Type B pancreatic cell (in vitro differentiated cells): ENCODE results near the gene ARID5A. TPM values are rescaled to one million over a fixed set of nuclear protein-coding genes. Genes with fewer than 3 reads are reported as not detected.

Experiments used
- DNase-seq: peaks from one replicate; pipeline ENCODE4 v3.0.0; 2021; ENCODE audit warnings: mixed read lengths; ENCODE audit not compliant: unreplicated experiment; ENCODE audit errors: extremely low spot score
- H3K27ac Mint-ChIP-seq: 2 replicates; pipeline ENCODE4 v1.8.0; 2021; ENCODE audit warnings: mild to moderate bottlenecking, mixed read lengths
- H3K27me3 Mint-ChIP-seq: 2 replicates; pipeline ENCODE4 v1.8.0; 2021; ENCODE audit warnings: mixed read lengths
- H3K36me3 Mint-ChIP-seq: 2 replicates; pipeline ENCODE4 v1.8.0; 2021; ENCODE audit warnings: mixed read lengths
- H3K4me1 Mint-ChIP-seq: one replicate; pipeline ENCODE4 v1.8.0; 2021; ENCODE audit warnings: mixed read lengths; ENCODE audit not compliant: unreplicated experiment
- H3K4me3 Mint-ChIP-seq: 2 replicates; pipeline ENCODE4 v1.8.0; 2021; ENCODE audit warnings: mild to moderate bottlenecking, mixed read lengths
- H3K9me3 Mint-ChIP-seq: 2 replicates; pipeline ENCODE4 v1.8.0; 2021; ENCODE audit warnings: mixed read lengths
- long read RNA-seq: library from polyadenylated mRNA; unstranded; transcript quantifications from one replicate; pipeline ENCODE4 v2.0.0, GENCODE V29; 2020
- total RNA-seq: library from RNA; stranded (reverse); gene quantifications from 2 replicates; pipeline ENCODE4 v1.2.1, GENCODE V29; 2021; ENCODE audit warnings: low replicate concordance
- TF ChIP-seq, protein P1 (sequence below): fragments of 200-600 bp; sonication (generic); conservative IDR thresholded peaks from 2 replicates; pipeline ENCODE4 v1.5.0; 2021; ENCODE audit warnings: antibody characterized with exemption, mild to moderate bottlenecking

The ARID5A gene, protein sequence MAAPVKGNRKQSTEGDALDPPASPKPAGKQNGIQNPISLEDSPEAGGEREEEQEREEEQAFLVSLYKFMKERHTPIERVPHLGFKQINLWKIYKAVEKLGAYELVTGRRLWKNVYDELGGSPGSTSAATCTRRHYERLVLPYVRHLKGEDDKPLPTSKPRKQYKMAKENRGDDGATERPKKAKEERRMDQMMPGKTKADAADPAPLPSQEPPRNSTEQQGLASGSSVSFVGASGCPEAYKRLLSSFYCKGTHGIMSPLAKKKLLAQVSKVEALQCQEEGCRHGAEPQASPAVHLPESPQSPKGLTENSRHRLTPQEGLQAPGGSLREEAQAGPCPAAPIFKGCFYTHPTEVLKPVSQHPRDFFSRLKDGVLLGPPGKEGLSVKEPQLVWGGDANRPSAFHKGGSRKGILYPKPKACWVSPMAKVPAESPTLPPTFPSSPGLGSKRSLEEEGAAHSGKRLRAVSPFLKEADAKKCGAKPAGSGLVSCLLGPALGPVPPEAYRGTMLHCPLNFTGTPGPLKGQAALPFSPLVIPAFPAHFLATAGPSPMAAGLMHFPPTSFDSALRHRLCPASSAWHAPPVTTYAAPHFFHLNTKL
- total RNA-seq = 5.1 and 11.9 TPM in 2 replicates
- long read RNA-seq = 0 reads

DNA sequence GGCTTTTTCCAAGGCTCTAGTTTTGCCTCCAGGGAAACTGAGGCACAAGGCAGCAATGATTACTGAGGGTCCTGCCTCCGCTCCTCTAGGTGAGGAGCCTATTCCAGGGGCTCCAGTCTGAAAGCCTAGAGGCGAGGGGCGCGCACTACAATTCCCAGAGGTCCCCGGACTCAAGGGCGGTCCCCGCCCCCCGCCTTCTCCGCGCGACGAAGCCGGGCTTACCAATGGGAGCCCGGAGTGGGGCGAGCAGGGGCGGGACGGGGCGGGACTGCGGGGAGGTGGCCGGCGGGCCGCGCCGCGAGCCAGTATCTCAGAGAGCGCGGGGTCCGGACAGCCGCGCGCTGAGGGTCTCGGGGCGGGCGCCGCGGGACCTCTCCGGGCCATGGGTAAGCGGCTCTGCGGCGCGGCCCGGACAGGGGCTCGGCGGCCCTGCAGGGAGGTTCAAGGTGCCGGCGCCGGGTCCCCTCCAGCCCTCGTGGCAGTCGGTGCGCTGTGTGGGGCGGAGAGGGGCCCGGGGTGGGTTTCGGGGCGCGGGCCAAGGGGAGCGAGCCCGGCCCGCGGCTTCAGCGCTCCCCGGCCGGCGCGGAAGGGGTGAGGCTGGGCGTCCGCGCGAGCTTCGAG is at the start of gene ARID5A:
TSS of gene ARID5A (plus strand) at position 308 of the 621 bp plus-strand sequence. CDS start at position 383, 75 bp downstream.
- Mint-ChIP-seq H3K9me3 (no peaks in the 10 kb centered on the region), H3K4me1 (peaks cover 32% of the 10 kb centered on the region), H3K27me3 (peaks cover 36% of the 10 kb centered on the region), H3K27ac (peak within 1 kb of the TSS; percentile 39), H3K36me3 (peaks cover 3% of the 10 kb centered on the region), H3K4me3 (peak within 1 kb of the TSS; percentile 90)
- TF ChIP-seq, protein P1, sequence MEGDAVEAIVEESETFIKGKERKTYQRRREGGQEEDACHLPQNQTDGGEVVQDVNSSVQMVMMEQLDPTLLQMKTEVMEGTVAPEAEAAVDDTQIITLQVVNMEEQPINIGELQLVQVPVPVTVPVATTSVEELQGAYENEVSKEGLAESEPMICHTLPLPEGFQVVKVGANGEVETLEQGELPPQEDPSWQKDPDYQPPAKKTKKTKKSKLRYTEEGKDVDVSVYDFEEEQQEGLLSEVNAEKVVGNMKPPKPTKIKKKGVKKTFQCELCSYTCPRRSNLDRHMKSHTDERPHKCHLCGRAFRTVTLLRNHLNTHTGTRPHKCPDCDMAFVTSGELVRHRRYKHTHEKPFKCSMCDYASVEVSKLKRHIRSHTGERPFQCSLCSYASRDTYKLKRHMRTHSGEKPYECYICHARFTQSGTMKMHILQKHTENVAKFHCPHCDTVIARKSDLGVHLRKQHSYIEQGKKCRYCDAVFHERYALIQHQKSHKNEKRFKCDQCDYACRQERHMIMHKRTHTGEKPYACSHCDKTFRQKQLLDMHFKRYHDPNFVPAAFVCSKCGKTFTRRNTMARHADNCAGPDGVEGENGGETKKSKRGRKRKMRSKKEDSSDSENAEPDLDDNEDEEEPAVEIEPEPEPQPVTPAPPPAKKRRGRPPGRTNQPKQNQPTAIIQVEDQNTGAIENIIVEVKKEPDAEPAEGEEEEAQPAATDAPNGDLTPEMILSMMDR = peak; percentile 71
- DNase-seq = peak; percentile 88

GRCh38 chr2:96489261-96489660 is 47.3 kb upstream of the ARID5A start:
- H3K4me1 Mint-ChIP-seq = peaks cover 11% of the 10 kb centered on the region
- TF ChIP-seq, protein P1 = no peak
- no peak overlapping the region for H3K27ac Mint-ChIP-seq
- H3K4me3 Mint-ChIP-seq = no peak overlapping the region
- H3K9me3 Mint-ChIP-seq = no peaks in the 10 kb centered on the region
- peaks cover 11% of the 10 kb centered on the region for H3K27me3 Mint-ChIP-seq
- DNase-seq = no peak
- no peaks in the 10 kb centered on the region for H3K36me3 Mint-ChIP-seq

GRCh38 chr2:96489663-96490062 is 46.9 kb upstream of the ARID5A start:
- no peaks in the 10 kb centered on the region for H3K9me3 Mint-ChIP-seq
- TF ChIP-seq, protein P1 = no peak
- no peak overlapping the region for H3K4me3 Mint-ChIP-seq
- H3K27me3 Mint-ChIP-seq = peaks cover 12% of the 10 kb centered on the region
- DNase-seq = no peak
- H3K36me3 Mint-ChIP-seq = no peaks in the 10 kb centered on the region
- peaks cover 11% of the 10 kb centered on the region for H3K4me1 Mint-ChIP-seq
- H3K27ac Mint-ChIP-seq = no peak overlapping the region

GRCh38 chr2:96491860-96492497 is 44.6 kb upstream of the ARID5A start:
- Mint-ChIP-seq H3K27ac (no peak overlapping the region), H3K27me3 (peaks cover 9% of the 10 kb centered on the region)

GRCh38 chr2:96493072-96493471 is 43.5 kb upstream of the ARID5A start:
- TF ChIP-seq, protein P1 = no peak
- Mint-ChIP-seq H3K27ac (no peak overlapping the region), H3K4me3 (no peak overlapping the region), H3K27me3 (peaks cover 6% of the 10 kb centered on the region), H3K9me3 (no peaks in the 10 kb centered on the region), H3K4me1 (no peaks in the 10 kb centered on the region), H3K36me3 (no peaks in the 10 kb centered on the region)
- no peak for DNase-seq

More at GRCh38 chr2:96491860-96492497, 44.6 kb upstream of the ARID5A start:
- Mint-ChIP-seq H3K4me1 (no peaks in the 10 kb centered on the region), H3K9me3 (no peaks in the 10 kb centered on the region), H3K4me3 (no peak overlapping the region), H3K36me3 (no peaks in the 10 kb centered on the region)
- no peak for DNase-seq
- TF ChIP-seq, protein P1 = no peak
